HepG2 (cell line): ENCODE data around the gene SCFD2. TPM values are rescaled to one million over a fixed set of nuclear protein-coding genes. Genes with fewer than 3 reads are reported as not detected.

Experiments used
- ATAC-seq: fragments of 200-7000 bp; cut with Tn5 transposase; 3 replicates; pipeline ENCODE4 v1.9.1; 2020; ENCODE audit warnings: mild to moderate bottlenecking, moderate library complexity
- BruUV-seq: library from RNA; stranded (reverse); fragments of 400-500 nt; replicated peaks from 2 replicates; lab custom pipeline; 2021; lab: Mats Ljungman, UMichigan
- CTCF ChIA-PET: fragments of 300-600 bp; formaldehyde crosslinking; extraction: SDS; loops from one replicate; lab custom pipeline; 2021; ENCODE audit warnings: low total read pairs, inconsistent platforms, low intra/inter-chr PET ratio; lab: Yijun Ruan, JAX
- POLR2A ChIA-PET: fragments of 350-600 bp; sonication (Branson Sonifier 250); formaldehyde crosslinking; loops from one replicate; lab custom pipeline; 2020; ENCODE audit warnings: antibody characterized with exemption, inconsistent platforms; lab: Yijun Ruan, JAX
- DNase-seq: peaks from one replicate; pipeline ENCODE4 v3.0.0-alpha.2; 2015; ENCODE audit warnings: low spot score
- FAIRE-seq: peaks from 3 replicates; lab custom pipeline; 2011; peaks lifted over from hg19 to GRCh38; lab: Jason Lieb, UNC
- H2AFZ ChIP-seq: one replicate; pipeline ENCODE4 v1.6.1; 2011; ENCODE audit warnings: low read length, inconsistent platforms
- H3K27ac ChIP-seq: fragments of 300-600 bp; 3 replicates; pipeline ENCODE4 v1.8.0; 2011; ENCODE audit warnings: mixed run types, mild to moderate bottlenecking, mixed read lengths, low read length, inconsistent platforms; ENCODE audit not compliant: insufficient read depth; ENCODE audit errors: extremely low read length
- H3K27me3 ChIP-seq, 2 experiments: fragments of 200-600 bp in 1 of 2; 2 replicates in 1 of 2; 3 replicates in 1 of 2; pipeline versions ENCODE4 v1.6.0 to v1.8.0; 2011; ENCODE audit warnings: low read length in 2 of 2, mild to moderate bottlenecking in 2 of 2, moderate library complexity in 2 of 2, inconsistent platforms in 1 of 2; ENCODE audit not compliant: insufficient read depth in 2 of 2, control insufficient read depth in 1 of 2
- H3K36me3 ChIP-seq, 2 experiments: fragments of 200-600 bp in 1 of 2; replicated peaks in 1 of 2; 2 replicates in 1 of 2; 3 replicates in 1 of 2; pipeline versions ENCODE4 v1.5.1 to v1.8.0; 2011; ENCODE audit warnings: low read length in 2 of 2, inconsistent platforms in 1 of 2; ENCODE audit not compliant: insufficient read depth in 2 of 2, control insufficient read depth in 1 of 2
- H3K4me1 ChIP-seq: 2 replicates; pipeline ENCODE4 v1.5.1; 2012; ENCODE audit warnings: low read length, inconsistent platforms; ENCODE audit not compliant: insufficient read depth
- H3K4me2 ChIP-seq: 2 replicates; pipeline ENCODE4 v1.6.0; 2011; ENCODE audit warnings: low read depth, low read length, inconsistent platforms
- H3K4me3 ChIP-seq, 3 experiments: fragments of 200-600 bp in 1 of 3; sonication (generic), shearing (Covaris generic) in 1 of 3; replicated peaks in 1 of 3; 2 replicates each; pipeline ENCODE4 v1.5.1; 2011 to 2016; ENCODE audit warnings: low read length in 3 of 3, inconsistent platforms in 2 of 3, low read depth in 2 of 3, mild to moderate bottlenecking in 2 of 3, control low read depth in 1 of 3, mixed read lengths in 1 of 3; ENCODE audit not compliant: insufficient read depth in 1 of 3
- H3K79me2 ChIP-seq: one replicate; pipeline ENCODE4 v1.6.1; 2011; ENCODE audit warnings: low read length, inconsistent platforms; ENCODE audit not compliant: insufficient read depth
- H3K9ac ChIP-seq: 2 replicates; pipeline ENCODE4 v1.6.0; 2011; ENCODE audit warnings: mild to moderate bottlenecking, low read depth, low read length, inconsistent platforms; ENCODE audit not compliant: insufficient read depth
- H3K9me3 ChIP-seq: 2 replicates; pipeline ENCODE4 v1.5.1; 2012; ENCODE audit warnings: mild to moderate bottlenecking, low read length
- H4K20me1 ChIP-seq: 2 replicates; pipeline ENCODE4 v1.6.0; 2011; ENCODE audit warnings: inconsistent platforms, mild to moderate bottlenecking, low read length, moderate library complexity; ENCODE audit not compliant: insufficient read depth
- KLF16 ChIP-seq, 2 experiments: sonication (generic) in 1 of 2; formaldehyde crosslinking in 1 of 2; IDR thresholded peaks; 2 replicates each; pipeline versions ENCODE4 v1.6.1 to v1.8.0; 2016 to 2023; ENCODE audit warnings: missing genetic modification reagents in 2 of 2, missing compliant biosample characterization in 1 of 2
- MAFF ChIP-seq: IDR thresholded peaks from 2 replicates; pipeline ENCODE4 v1.6.1; 2011; ENCODE audit warnings: low read depth, low read length, improper control_type of control experiment
- MAFK ChIP-seq, 2 experiments: IDR thresholded peaks in 1 of 2; conservative IDR thresholded peaks in 1 of 2; 2 replicates each; pipeline ENCODE4 v1.6.1; 2011; ENCODE audit warnings: improper control_type of control experiment in 2 of 2, low read length in 2 of 2
- MLX ChIP-seq: IDR thresholded peaks from 2 replicates; pipeline ENCODE4 v1.6.1; 2016
- NR2C2 ChIP-seq: sonication (generic); formaldehyde crosslinking; IDR thresholded peaks from 2 replicates; pipeline ENCODE4 v1.4.0; 2020; ENCODE audit warnings: missing genetic modification reagents, mild to moderate bottlenecking, moderate library complexity, borderline replicate concordance
- NR3C1 ChIP-seq: sonication (generic); formaldehyde crosslinking; IDR thresholded peaks from 2 replicates; pipeline ENCODE4 v1.4.0; 2020; ENCODE audit warnings: missing genetic modification reagents
- RORA ChIP-seq: sonication (generic); formaldehyde crosslinking; IDR thresholded peaks from 2 replicates; pipeline ENCODE4 v1.5.0; 2020; ENCODE audit warnings: mild to moderate bottlenecking, missing genetic modification reagents, moderate library complexity
- SNAPC2 ChIP-seq: sonication (generic); formaldehyde crosslinking; IDR thresholded peaks from 2 replicates; pipeline ENCODE4 v1.8.1; 2022; ENCODE audit warnings: mild to moderate bottlenecking, missing genetic modification reagents
- TOPORS ChIP-seq: sonication (generic); formaldehyde crosslinking; IDR thresholded peaks from 2 replicates; pipeline ENCODE4 v1.8.0; 2023; ENCODE audit warnings: mild to moderate bottlenecking, missing genetic modification reagents
- ZNF503 ChIP-seq: sonication (generic); formaldehyde crosslinking; IDR thresholded peaks from 2 replicates; pipeline ENCODE4 v1.4.0; 2020; ENCODE audit warnings: missing genetic modification reagents
- ZNF513 ChIP-seq: sonication (generic); formaldehyde crosslinking; conservative IDR thresholded peaks from 2 replicates; pipeline ENCODE4 v1.5.0; 2020; ENCODE audit warnings: missing genetic modification reagents
- ZNF589 ChIP-seq: sonication (generic); formaldehyde crosslinking; conservative IDR thresholded peaks from 2 replicates; pipeline ENCODE4 v1.8.0; 2022; ENCODE audit warnings: mild to moderate bottlenecking, moderate library complexity, missing genetic modification reagents
- whole genome bisulfite sequencing: methylation state at CpG from one replicate; pipeline ENCODE4 v1.1.6; 2017; ENCODE audit warnings: low lambda C conversion rate; 5-methylcytosine and 5-hydroxymethylcytosine counted together
- in situ Hi-C: cut with HindIII; loops from 2 replicates; pipeline ENCODE4 v1.10.0; 2017; ENCODE audit warnings: low pct_unique_long_range_greater_than_20kb; ENCODE audit not compliant: extremely low pct_ligation_motif_present
- intact Hi-C: fragments of 100-400 bp; cut with micrococcal nuclease; formaldehyde crosslinking; loops from one replicate; pipeline ENCODE4 v1.10.0; 2022; ENCODE audit not compliant: unreplicated experiment
- polyA plus RNA-seq, 8 experiments: library from polyadenylated mRNA; depleted of rRNA in 3 of 8; stranded (reverse) in 7 of 8; unstranded in 1 of 8; fragments of >200 nt; fragmentation: Illumina TruSeq in 4 of 8; extraction: Trizol in 4 of 8; gene quantifications; 2 replicates each; pipeline versions ENCODE4 v1.2.1 to v1.2.3, GENCODE V29; 2011 to 2016; ENCODE audit warnings: low read depth in 4 of 8, missing spikeins in 1 of 8, mixed read lengths in 1 of 8; ENCODE audit not compliant: insufficient read depth in 1 of 8
- total RNA-seq, 5 experiments: library from RNA; depleted of rRNA; stranded (reverse); fragments of >200 nt; fragmentation: Illumina TruSeq; extraction: Trizol; gene quantifications; 2 replicates each; pipeline ENCODE4 v1.2.3, GENCODE V29; 2016; ENCODE audit warnings: low read depth in 1 of 5

Gene SCFD2
- total and polyA plus RNA-seq, 2 of the 13 experiments (the other 11 are each of a cell fraction or from before 2014, with no cell fraction given), result 4.6 to 15.6 TPM

- no peaks in the 10 kb centered on the region for H3K36me3 ChIP-seq
- peaks cover 21% of the 10 kb centered on the region for H3K79me2 ChIP-seq
- H4K20me1 ChIP-seq, result no peaks in the 10 kb centered on the region
- in situ Hi-C loops, result no loop called here
- TF ChIP-seq ZNF513 (CRISPR knock-in tag) (no peak), TOPORS (CRISPR knock-in tag) (no peak), MLX (CRISPR knock-in tag) (no peak), SNAPC2 (CRISPR knock-in tag) (no peak), RORA (CRISPR knock-in tag) (no peak), MAFK (conservative IDR thresholded peaks at IDR 0.05 in 1 of 2, IDR thresholded peaks at IDR 0.05 in 1 of 2; ENCODE audit: low read length in 2 of 2) (peak; percentile 75 to 80), NR2C2 (CRISPR knock-in tag) (no peak), NR3C1 (CRISPR knock-in tag) (no peak), ZNF503 (CRISPR knock-in tag) (no peak), MAFF (peak; percentile 74), KLF16 (CRISPR knock-in tag; IDR thresholded peaks at IDR 0.05) (no peak), ZNF589 (CRISPR knock-in tag) (no peak)
- TF ChIP-seq, all 625 proteins: peak for 2
- CTCF ChIA-PET, result no interaction called here
- intact Hi-C loops, result loop anchor here (5.0 kb wide), 1 partner anchor 177 kb away; no protein-coding TSS in a partner anchor
- Histone ChIP-seq H3K27ac (peak overlapping the region; percentile 57), H3K9me3 (no peaks in the 10 kb centered on the region), H2AFZ (no peak overlapping the region), H3K4me3 (peak overlapping the region; percentile 83 to 99 (median 95); a peak in 5 of 6 replicates), H3K27me3 (no peaks in the 10 kb centered on the region; a peak in 1 of 5 replicates), H3K4me1 (peaks cover 39% of the 10 kb centered on the region), H3K4me2 (peak overlapping the region; percentile 90), H3K9ac (peak overlapping the region; percentile 70; the same call in 1 of the 2 replicates)
- BruUV-seq, result no TSS peak
- ATAC-seq, result no peak
- FAIRE-seq, result no peak
- 22% methylated on average over 3 of the region's 3 CpGs for WGBS
- POLR2A ChIA-PET, result no interaction called here
- DNase-seq, result no peak
Measured at GRCh38 chr4:53364624-53365023, 1.2 kb downstream of the SCFD2 start.
